ENCODE results near the gene AHCYL1. TPM values are rescaled to one million over a fixed set of nuclear protein-coding genes. Genes with fewer than 3 reads are reported as not detected.

AHCYL1 gene
- total RNA-seq, 4 donors from 2014 or later: 82.6 to 102 (median 92.4) TPM

DNA sequence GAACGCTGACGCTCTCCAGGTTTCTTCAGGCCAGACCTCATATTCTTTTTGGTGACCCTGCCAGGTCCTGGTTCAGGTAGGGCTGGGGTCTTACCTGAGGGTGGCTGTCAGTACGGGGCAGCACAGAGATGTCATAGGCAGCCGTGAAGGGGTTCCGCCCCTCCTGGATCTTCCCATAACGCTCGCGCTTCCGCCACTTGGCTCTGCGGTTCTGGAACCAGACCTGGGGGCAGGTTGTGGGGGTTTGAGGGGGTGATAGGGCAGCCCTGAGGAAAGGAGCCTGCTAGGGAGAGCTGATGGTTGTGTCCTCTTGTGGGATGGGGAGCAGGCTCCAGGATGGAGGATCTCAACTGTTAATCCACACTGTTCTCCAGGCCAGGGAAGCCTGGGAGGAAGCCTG lies 76.8 kb downstream of the AHCYL1 start:
- Histone ChIP-seq H3K36me3 (peaks cover 0 to 42% of the 10 kb centered on the region in 2 donors), H3K4me1 (peaks cover 0 to 23% (median 6%) of the 10 kb centered on the region in 3 donors), H3K27me3 (no peaks in the 10 kb centered on the region), H3K9me3 (no peaks in the 10 kb centered on the region), H3K4me3 (no peak overlapping the region), H3K27ac (no peak overlapping the region)
- 87 to 96% methylated on average over 3 to 4 of the region's 10 CpGs for WGBS, 2 donors (ENCODE audit: low coverage in 1 of 2)
- TF ChIP-seq POLR2AphosphoS5 (IDR thresholded peaks at IDR 0.05) (no peak), POLR2A (IDR thresholded peaks at IDR 0.05) (no peak), EP300 (IDR thresholded peaks at IDR 0.05) (no peak)
- TF ChIP-seq, protein P1, sequence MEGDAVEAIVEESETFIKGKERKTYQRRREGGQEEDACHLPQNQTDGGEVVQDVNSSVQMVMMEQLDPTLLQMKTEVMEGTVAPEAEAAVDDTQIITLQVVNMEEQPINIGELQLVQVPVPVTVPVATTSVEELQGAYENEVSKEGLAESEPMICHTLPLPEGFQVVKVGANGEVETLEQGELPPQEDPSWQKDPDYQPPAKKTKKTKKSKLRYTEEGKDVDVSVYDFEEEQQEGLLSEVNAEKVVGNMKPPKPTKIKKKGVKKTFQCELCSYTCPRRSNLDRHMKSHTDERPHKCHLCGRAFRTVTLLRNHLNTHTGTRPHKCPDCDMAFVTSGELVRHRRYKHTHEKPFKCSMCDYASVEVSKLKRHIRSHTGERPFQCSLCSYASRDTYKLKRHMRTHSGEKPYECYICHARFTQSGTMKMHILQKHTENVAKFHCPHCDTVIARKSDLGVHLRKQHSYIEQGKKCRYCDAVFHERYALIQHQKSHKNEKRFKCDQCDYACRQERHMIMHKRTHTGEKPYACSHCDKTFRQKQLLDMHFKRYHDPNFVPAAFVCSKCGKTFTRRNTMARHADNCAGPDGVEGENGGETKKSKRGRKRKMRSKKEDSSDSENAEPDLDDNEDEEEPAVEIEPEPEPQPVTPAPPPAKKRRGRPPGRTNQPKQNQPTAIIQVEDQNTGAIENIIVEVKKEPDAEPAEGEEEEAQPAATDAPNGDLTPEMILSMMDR (IDR thresholded peaks at IDR 0.05): no peak
- ATAC-seq: no peak

DNA sequence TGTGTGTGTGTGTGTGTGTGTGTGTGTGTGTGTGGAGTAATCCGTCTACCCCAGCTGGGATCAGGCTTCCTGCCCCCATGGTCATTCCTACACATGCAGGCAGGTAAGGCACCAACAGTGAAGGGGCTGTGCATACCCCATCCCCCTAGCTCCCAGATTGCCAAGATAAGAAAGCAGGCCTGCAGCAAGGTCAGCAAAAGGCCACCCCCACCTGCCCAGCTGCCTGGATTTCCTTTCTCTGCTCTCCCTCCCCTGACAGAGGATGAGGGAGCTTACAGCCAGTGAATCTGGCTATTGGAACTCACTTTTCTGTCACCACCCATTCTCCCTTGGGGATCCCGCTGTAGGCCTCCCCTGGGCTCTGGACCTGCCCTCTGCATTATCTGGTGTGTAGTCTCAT lies 78.0 kb downstream of the AHCYL1 start:
- Histone ChIP-seq H3K4me1 (peaks cover 0 to 14% (median 6%) of the 10 kb centered on the region in 3 donors), H3K4me3 (no peak overlapping the region), H3K27me3 (peaks cover 12% of the 10 kb centered on the region), H3K36me3 (peaks cover 0 to 29% of the 10 kb centered on the region in 2 donors), H3K9me3 (no peaks in the 10 kb centered on the region), H3K27ac (no peak overlapping the region)
- ATAC-seq: no peak
- WGBS, 2 donors (ENCODE audit: low coverage in 1 of 2): 100% methylated on average over 1 of the region's 2 CpGs
- TF ChIP-seq POLR2A (IDR thresholded peaks at IDR 0.05) (no peak), EP300 (IDR thresholded peaks at IDR 0.05) (no peak), POLR2AphosphoS5 (IDR thresholded peaks at IDR 0.05) (no peak)
- TF ChIP-seq, protein P1 (IDR thresholded peaks at IDR 0.05): no peak

DNA sequence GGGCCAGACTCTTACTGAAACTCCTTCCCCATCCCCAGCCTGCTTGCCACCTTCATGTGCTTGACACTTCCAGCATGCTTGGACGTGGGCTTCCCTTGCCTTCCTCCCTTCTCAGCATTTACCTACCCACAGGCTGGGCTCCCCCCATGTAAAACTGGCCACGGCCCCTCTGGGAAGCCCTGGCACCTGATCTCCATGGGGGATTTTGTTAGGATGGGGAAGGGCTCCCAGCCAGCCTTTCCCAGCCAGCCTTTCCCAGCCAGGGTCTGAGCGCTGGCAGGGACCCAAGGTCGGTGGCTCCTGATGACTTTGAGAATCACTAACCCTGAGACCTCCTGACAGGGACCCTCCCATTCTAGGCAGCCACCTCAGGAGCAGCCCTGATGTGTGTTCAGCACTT lies 79.2 kb downstream of the AHCYL1 start:
- Histone ChIP-seq H3K27me3 (peaks cover 23% of the 10 kb centered on the region), H3K36me3 (peaks cover 0 to 17% of the 10 kb centered on the region in 2 donors), H3K4me3 (no peak overlapping the region), H3K4me1 (peaks cover 0 to 15% (median 1%) of the 10 kb centered on the region in 3 donors), H3K27ac (no peak overlapping the region), H3K9me3 (peaks cover 0 to 7% (median 0%) of the 10 kb centered on the region in 3 donors)
- 51 to 67% methylated on average over 1 to 2 of the region's 4 CpGs for WGBS, 2 donors (ENCODE audit: low coverage in 1 of 2)
- TF ChIP-seq POLR2A (IDR thresholded peaks at IDR 0.05) (no peak), EP300 (IDR thresholded peaks at IDR 0.05) (no peak), POLR2AphosphoS5 (IDR thresholded peaks at IDR 0.05) (no peak)
- TF ChIP-seq, protein P1 (IDR thresholded peaks at IDR 0.05): no peak
- ATAC-seq: no peak

DNA sequence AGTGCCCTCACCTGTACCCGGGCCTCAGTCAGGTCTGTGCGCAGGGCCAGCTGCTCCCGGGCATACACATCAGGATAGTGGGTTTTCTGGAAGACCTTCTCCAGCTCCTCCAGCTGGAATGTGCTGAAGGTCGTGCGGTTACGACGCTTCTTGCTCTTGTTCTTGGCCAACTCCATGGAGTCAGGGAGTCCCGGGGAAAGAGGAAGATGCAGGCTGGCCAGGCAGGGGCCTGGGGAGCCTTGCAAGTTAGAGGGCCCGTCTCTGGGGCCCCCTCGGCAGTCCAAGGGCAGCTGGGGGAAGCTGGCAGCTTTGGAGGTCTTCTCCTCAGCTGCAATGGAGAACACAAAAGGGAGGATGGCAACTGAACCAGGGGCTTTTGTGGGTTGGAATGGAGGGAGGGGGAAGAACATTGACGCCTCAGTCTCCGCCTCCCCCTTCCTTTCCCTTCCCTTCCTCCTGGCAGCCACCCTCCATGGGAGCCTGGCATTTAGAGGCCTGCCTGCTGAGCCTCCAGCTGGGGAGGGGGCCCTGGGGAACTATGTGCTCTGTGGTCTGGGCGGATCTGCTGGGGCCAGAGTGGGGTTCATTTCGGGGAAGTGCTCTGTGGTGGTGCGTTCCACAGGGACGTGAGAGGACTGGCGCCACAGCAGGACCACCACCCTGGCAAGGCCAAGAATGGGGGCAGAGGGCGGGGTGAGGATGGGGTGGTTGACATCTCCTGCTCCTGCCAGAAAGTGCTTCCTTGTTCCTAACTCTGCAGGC lies 80.2 kb downstream of the AHCYL1 start:
- peaks cover 0 to 24% (median 10%) of the 10 kb centered on the region in 3 donors for H3K4me1 ChIP-seq
- H3K27ac ChIP-seq: no peak overlapping the region
- no peak overlapping the region for H3K4me3 ChIP-seq

DNA sequence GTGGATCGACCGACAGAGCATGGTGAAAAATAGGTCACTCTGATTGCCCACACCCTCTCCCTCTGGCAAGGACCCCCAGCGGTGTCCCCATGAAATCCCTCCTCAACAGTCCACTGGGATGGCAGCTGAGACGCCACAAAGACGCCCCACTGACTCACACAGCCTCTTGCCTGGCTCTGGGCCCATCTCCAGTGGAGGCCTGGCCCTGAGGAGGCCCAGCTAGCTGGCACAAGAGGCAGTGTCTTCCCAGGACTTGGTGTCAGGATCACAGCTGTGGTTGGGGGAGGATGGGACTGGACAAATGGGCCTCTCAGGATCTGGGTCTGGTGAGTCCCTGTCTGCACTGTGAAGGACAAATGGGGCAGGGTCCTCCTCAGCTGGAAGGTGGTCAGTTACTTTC lies 81.3 kb downstream of the AHCYL1 start:
- Histone ChIP-seq H3K36me3 (peaks cover 0 to 6% of the 10 kb centered on the region in 2 donors), H3K27ac (no peak overlapping the region), H3K27me3 (peaks cover 44% of the 10 kb centered on the region), H3K4me3 (no peak overlapping the region), H3K4me1 (peaks cover 0 to 35% (median 16%) of the 10 kb centered on the region in 3 donors), H3K9me3 (peaks cover 0 to 8% (median 0%) of the 10 kb centered on the region in 3 donors)
- ATAC-seq: no peak
- WGBS, 2 donors (ENCODE audit: low coverage in 1 of 2): no CpG with 5 or more reads among the region's 5 CpGs
- no peak for TF ChIP-seq POLR2A (IDR thresholded peaks at IDR 0.05)
- TF ChIP-seq POLR2AphosphoS5 (IDR thresholded peaks at IDR 0.05): no peak
- TF ChIP-seq EP300 (IDR thresholded peaks at IDR 0.05): no peak
- TF ChIP-seq, protein P1 (IDR thresholded peaks at IDR 0.05): no peak

More for the DNA sequence above, 80.2 kb downstream of the AHCYL1 start:
- H3K27me3 ChIP-seq: peaks cover 33% of the 10 kb centered on the region
- ATAC-seq: no peak
- TF ChIP-seq EP300 (IDR thresholded peaks at IDR 0.05): no peak
- TF ChIP-seq POLR2AphosphoS5 (IDR thresholded peaks at IDR 0.05): no peak
- peaks cover 0 to 8% of the 10 kb centered on the region in 2 donors for H3K36me3 ChIP-seq
- 81% methylated on average over 8 of the region's 18 CpGs; no CpG with 5 or more reads in 1 of the 2 donors for WGBS, 2 donors (ENCODE audit: low coverage in 1 of 2)
- peaks cover 0 to 8% (median 0%) of the 10 kb centered on the region in 3 donors for H3K9me3 ChIP-seq
